Ovary (tissue), 9 donors: ENCODE data around the gene CNTRL. TPM values are rescaled to one million over a fixed set of nuclear protein-coding genes. Genes with fewer than 3 reads are reported as not detected.
A peak's percentile ranks its signal among the peaks of the same experiment; 100 is the strongest.

Experiments
- DNase-seq, 5 donors: peaks; one replicate each; pipeline ENCODE4 v3.0.0-alpha.2; 2019 to 2020
- H3K27ac ChIP-seq, 2 donors: fragments of 200-600 bp; one replicate each; pipeline versions ENCODE4 v1.5.1 to v1.8.0; 2019 to 2022
- H3K27me3 ChIP-seq: fragments of 200-600 bp; one replicate; pipeline ENCODE4 v1.8.0; 2022
- H3K36me3 ChIP-seq: fragments of 200-600 bp; sonication (generic); one replicate; pipeline ENCODE4 v1.5.1; 2019
- H3K4me1 ChIP-seq: one replicate; pipeline ENCODE4 v1.8.1; 2013; ENCODE audit warnings: mild to moderate bottlenecking, moderate library complexity; ENCODE audit not compliant: insufficient read depth
- H3K4me3 ChIP-seq: fragments of 200-600 bp; sonication (generic); one replicate; pipeline ENCODE4 v1.5.1; 2017
- H3K9me3 ChIP-seq, 2 donors: fragments of 200-600 bp in 1 of 2; sonication (generic) in 1 of 2; one replicate each; pipeline versions ENCODE4 v1.5.1 to v1.8.1; 2013 to 2019; ENCODE audit warnings: mild to moderate bottlenecking in 1 of 2, moderate library complexity in 1 of 2
- EP300 ChIP-seq: sonication (generic); formaldehyde crosslinking; IDR thresholded peaks from one replicate; pipeline ENCODE4 v1.6.1; 2017; ENCODE audit warnings: antibody characterized with exemption
- POLR2A ChIP-seq: fragments of 450-650 bp; IDR thresholded peaks from one replicate; pipeline ENCODE4 v1.6.1; 2017; ENCODE audit warnings: antibody characterized with exemption, mild to moderate bottlenecking, moderate library complexity
- WGBS, 3 donors: extraction: QIAGEN DNeasy Blood & Tissue Kit in 1 of 3; methylation state at CpG; one replicate each; pipeline versions ENCODE4 v1.1.5 to v1.1.7; 2013 to 2017; 5-methylcytosine and 5-hydroxymethylcytosine counted together
- intact Hi-C, 4 donors: fragments of 100-400 bp; cut with DNase I; formaldehyde crosslinking; loops; one replicate each; pipeline versions ENCODE4 v1.11.0 to v1.15.1; 2022 to 2023
- polyA plus RNA-seq, 2 donors: library from polyadenylated mRNA; stranded (reverse); fragments of 200-250 nt in 1 of 2; fragments of 350-450 nt in 1 of 2; fragmentation: Illumina TruSeq in 1 of 2; extraction: RNeasy Lipid Tissue Mini Kit (QIAGEN cat#74804) in 1 of 2; gene quantifications; one replicate each; pipeline ENCODE4 v1.2.3, GENCODE V29; 2013 to 2014
- total RNA-seq, 7 donors: library from RNA; depleted of rRNA in 2 of 7; stranded (reverse); fragments of >200 nt in 2 of 7; fragmentation: NEBNext Ultra II Directional in 3 of 7; extraction: Animal tissue kit (Norgen Biotek cat#: 25700) in 3 of 7; gene quantifications; one replicate each; pipeline versions ENCODE4 v1.1.0 to v1.2.4, GENCODE V29; 2016 to 2023
- TF ChIP-seq, protein P1 (sequence below), 3 donors: fragments of 450-650 bp in 2 of 3; fragments of 200-600 bp in 1 of 3; IDR thresholded peaks; one replicate each; pipeline versions ENCODE4 v1.5.1 to v1.8.0; 2016 to 2022; ENCODE audit warnings: antibody characterized with exemption in 3 of 3, mild to moderate bottlenecking in 1 of 3
- donor health status: DM: no; HTN: no; CAD: no; lungs with moderate emphysema.
- donor health status: DM: no; HTN: no; CAD: no.
- donor health status: Bipolar disorder and iron deficiency.
- donor health status: DM: yes; HTN: yes; CAD: no.
- donor health status: DM: no; HTN: no; CAD: no.
- donor health status: DM: yes; HTN: yes; CAD: no.

Gene CNTRL
- total and polyA plus RNA-seq, 9 donors, result 10.0 to 27.2 (median 19.0) TPM

DNA sequence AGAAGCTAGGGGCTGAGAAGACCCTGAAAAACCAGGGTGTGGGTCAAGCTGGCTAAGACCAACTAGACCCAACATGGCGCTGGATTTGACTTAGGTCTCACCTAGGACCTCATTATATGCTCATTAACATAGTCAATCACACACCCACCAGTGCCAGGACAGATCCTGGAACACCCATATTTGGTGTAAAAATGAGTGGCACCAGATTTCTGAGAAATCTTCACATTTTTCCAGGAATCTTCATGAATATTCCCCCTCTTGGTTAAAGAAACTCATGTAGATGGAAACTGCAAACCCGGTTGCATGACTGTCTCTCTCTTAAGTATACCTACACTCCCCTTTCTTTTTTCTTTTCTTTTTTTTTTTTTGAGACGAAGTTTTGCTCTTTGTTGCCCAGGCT lies 144.8 kb downstream of the CNTRL start:
- WGBS, 3 donors, result 94 to 95% (median 95%) methylated on average over 3 of the region's 3 CpGs
- H3K27ac ChIP-seq, result no peak overlapping the region
- DNase-seq, result no peak
- H3K27me3 ChIP-seq, result no peaks in the 10 kb centered on the region
- peaks cover 3% of the 10 kb centered on the region for H3K4me1 ChIP-seq
- intact Hi-C loops, result loop anchor here in 3 of 4 donors (5.0 to 10.0 kb wide), 3 partner anchors 45 to 105 kb away; partner anchors contain the start of gene GSN (in 2 of the 3)
- TF ChIP-seq POLR2A (no peak), EP300 (no peak)
- TF ChIP-seq, protein P1, sequence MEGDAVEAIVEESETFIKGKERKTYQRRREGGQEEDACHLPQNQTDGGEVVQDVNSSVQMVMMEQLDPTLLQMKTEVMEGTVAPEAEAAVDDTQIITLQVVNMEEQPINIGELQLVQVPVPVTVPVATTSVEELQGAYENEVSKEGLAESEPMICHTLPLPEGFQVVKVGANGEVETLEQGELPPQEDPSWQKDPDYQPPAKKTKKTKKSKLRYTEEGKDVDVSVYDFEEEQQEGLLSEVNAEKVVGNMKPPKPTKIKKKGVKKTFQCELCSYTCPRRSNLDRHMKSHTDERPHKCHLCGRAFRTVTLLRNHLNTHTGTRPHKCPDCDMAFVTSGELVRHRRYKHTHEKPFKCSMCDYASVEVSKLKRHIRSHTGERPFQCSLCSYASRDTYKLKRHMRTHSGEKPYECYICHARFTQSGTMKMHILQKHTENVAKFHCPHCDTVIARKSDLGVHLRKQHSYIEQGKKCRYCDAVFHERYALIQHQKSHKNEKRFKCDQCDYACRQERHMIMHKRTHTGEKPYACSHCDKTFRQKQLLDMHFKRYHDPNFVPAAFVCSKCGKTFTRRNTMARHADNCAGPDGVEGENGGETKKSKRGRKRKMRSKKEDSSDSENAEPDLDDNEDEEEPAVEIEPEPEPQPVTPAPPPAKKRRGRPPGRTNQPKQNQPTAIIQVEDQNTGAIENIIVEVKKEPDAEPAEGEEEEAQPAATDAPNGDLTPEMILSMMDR (IDR thresholded peaks at IDR 0.05), result no peak
- H3K4me3 ChIP-seq, result no peak overlapping the region
- no peaks in the 10 kb centered on the region for H3K36me3 ChIP-seq
- H3K9me3 ChIP-seq, result no peaks in the 10 kb centered on the region

DNA sequence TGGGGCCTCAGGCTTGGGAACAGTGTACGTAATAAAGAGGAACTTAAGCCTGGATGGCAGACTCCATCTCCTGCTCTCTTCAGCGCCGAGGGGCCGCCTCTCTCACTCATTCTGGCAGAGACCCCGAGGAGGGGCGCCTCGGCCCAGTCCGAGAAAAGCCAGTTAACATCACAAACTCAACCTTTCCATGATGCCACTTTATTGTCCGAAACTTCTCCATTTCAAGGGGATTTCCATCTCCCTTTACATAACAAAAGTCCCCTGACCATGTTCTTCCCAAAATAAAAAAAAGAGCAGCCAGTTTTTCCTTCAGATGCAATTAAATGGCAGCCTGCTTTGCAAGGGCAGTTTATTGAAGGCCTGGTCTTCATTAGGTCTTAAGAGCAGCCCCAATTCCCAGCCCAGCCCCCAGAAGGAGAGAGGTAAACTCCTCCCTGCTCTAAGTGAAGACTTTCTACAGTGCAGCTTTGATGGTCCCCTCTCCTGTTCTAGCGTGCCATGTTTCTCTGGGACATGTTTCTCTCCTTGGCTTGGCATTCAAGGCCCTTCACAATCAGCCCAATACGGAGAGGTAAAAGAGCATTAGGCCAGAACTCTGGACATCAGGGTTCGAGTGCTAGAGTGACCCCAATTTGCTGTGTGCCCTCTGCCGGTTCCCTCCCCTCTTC lies 146.4 kb downstream of the CNTRL start:
- H3K27ac ChIP-seq, result no peak overlapping the region
- H3K4me3 ChIP-seq, result no peak overlapping the region
- intact Hi-C loops, result loop anchor here in 1 of 4 donors (5.0 kb wide), 2 partner anchors 161 to 176 kb away; no protein-coding TSS in a partner anchor

DNA sequence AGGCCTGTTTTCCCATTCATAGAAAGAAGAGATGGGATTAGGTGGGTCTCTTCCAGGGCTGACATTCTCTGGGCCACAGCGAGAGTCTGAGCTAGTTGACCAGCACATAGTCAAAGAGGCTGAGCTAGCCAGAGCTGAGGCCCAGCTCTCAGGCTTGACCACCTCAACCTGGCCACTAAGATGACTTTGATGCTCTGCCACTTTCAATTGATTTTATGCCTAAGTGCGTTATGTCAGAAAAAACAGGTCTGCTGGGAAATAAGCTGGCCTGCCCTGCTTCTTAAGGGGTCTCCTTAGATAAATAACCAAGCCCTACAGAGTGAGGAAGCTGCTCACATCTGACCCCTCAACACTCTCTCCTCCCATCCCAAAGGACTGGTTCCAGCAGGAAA lies 146.9 kb downstream of the CNTRL start:
- H3K27me3 ChIP-seq, result no peaks in the 10 kb centered on the region
- TF ChIP-seq POLR2A (no peak), EP300 (no peak)
- TF ChIP-seq, protein P1 (IDR thresholded peaks at IDR 0.05), result no peak
- H3K27ac ChIP-seq, result no peak overlapping the region
- 96 to 98% (median 97%) methylated on average over 2 of the region's 2 CpGs for WGBS, 3 donors
- H3K9me3 ChIP-seq, result no peaks in the 10 kb centered on the region
- DNase-seq, result no peak
- peaks cover 3% of the 10 kb centered on the region for H3K4me1 ChIP-seq
- H3K36me3 ChIP-seq, result no peaks in the 10 kb centered on the region
- H3K4me3 ChIP-seq, result no peak overlapping the region
- intact Hi-C loops, result loop anchor here in 1 of 4 donors (5.0 kb wide), 2 partner anchors 161 to 176 kb away; no protein-coding TSS in a partner anchor

More for the DNA sequence above, 146.4 kb downstream of the CNTRL start:
- Histone ChIP-seq H3K27me3 (no peaks in the 10 kb centered on the region), H3K4me1 (peaks cover 3% of the 10 kb centered on the region), H3K36me3 (no peaks in the 10 kb centered on the region), H3K9me3 (no peaks in the 10 kb centered on the region)
- TF ChIP-seq POLR2A, result no peak
- TF ChIP-seq EP300, result no peak
- TF ChIP-seq, protein P1 (IDR thresholded peaks at IDR 0.05), result no peak
- 87 to 91% (median 90%) methylated on average over 13 of the region's 13 CpGs for WGBS, 3 donors
- DNase-seq, result no peak

DNA sequence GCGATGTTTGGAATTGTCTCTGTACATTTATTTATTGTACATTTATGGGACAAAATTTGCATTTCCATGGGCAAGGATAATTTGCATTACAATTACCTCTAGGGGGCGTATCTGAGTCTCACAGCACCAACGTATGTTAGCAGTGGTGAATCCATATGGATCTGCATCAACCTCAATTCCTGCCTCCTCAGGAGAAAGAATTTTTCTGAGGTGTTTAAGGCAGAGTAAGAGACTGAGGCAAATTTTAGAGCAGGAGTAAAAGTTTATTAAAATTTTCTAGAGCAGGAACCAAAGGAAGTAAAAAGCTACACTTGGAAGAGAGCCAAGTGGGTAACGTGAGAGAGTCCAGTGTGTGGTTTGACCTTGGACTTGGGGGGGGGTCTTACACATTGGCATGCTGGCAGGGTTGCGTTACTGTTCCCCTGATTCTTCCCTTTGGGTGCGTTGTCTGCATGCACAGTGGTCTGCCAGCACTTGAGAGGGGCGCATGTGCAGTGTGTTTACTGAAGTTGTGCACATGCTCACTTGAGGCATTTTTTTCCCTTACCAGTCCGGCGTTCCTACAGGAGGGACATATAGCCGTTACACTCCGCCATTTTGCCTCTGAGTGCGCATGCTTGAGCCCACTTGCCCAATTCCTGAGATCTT lies 147.9 kb downstream of the CNTRL start:
- Histone ChIP-seq H3K27me3 (no peaks in the 10 kb centered on the region), H3K9me3 (no peaks in the 10 kb centered on the region), H3K36me3 (no peaks in the 10 kb centered on the region), H3K27ac (no peak overlapping the region), H3K4me1 (peaks cover 3% of the 10 kb centered on the region), H3K4me3 (no peak overlapping the region)
- TF ChIP-seq EP300, result no peak
- TF ChIP-seq, protein P1 (IDR thresholded peaks at IDR 0.05), result peak; percentile 41 to 55 (median 48)
- DNase-seq, result peak in 1 of 5 donors; percentile 18
- intact Hi-C loops, result loop anchor here in 1 of 4 donors (5.0 kb wide), 2 partner anchors 160 to 175 kb away; no protein-coding TSS in a partner anchor
- 42 to 53% (median 49%) methylated on average over 12 of the region's 12 CpGs for WGBS, 3 donors
